ENCODE results near the gene ABCB1.

GRCh38 chr7:87479951-87480350 is 120.7 kb downstream of the ABCB1 start:
- TF ChIP-seq POLR2A (IDR thresholded peaks at IDR 0.05) (no peak), CTCF (IDR thresholded peaks at IDR 0.05 in 4 of 5, conservative IDR thresholded peaks at IDR 0.05 in 1 of 5) (no peak)
